Mesothelial cell of epicardium (in vitro differentiated cells): Measurements from ENCODE around the gene CTNND2. TPM values are rescaled to one million over a fixed set of nuclear protein-coding genes. Genes with fewer than 3 reads are reported as not detected.

Experiments used
- DNase-seq, 2 experiments: peaks; one replicate each; pipeline ENCODE4 v3.0.0; 2021; ENCODE audit warnings: low spot score in 2 of 2; ENCODE audit not compliant: unreplicated experiment in 2 of 2
- H3K27ac Mint-ChIP-seq: 2 replicates; pipeline ENCODE4 v1.8.0; 2021; ENCODE audit warnings: mixed read lengths
- H3K27me3 Mint-ChIP-seq: 2 replicates; pipeline ENCODE4 v1.8.0; 2021; ENCODE audit warnings: low read depth, mixed read lengths
- H3K36me3 Mint-ChIP-seq: 2 replicates; pipeline ENCODE4 v1.8.0; 2021; ENCODE audit warnings: mixed read lengths
- H3K4me1 Mint-ChIP-seq: 2 replicates; pipeline ENCODE4 v1.8.0; 2021; ENCODE audit warnings: mixed read lengths
- H3K4me3 Mint-ChIP-seq: 2 replicates; pipeline ENCODE4 v1.8.0; 2021; ENCODE audit warnings: mild to moderate bottlenecking, moderate library complexity, mixed read lengths
- H3K9me3 Mint-ChIP-seq: 2 replicates; pipeline ENCODE4 v1.8.0; 2021; ENCODE audit warnings: mixed read lengths
- CTCF ChIP-seq: fragments of 200-600 bp; sonication (generic); IDR thresholded peaks from one replicate; pipeline ENCODE4 v1.5.0; 2021; ENCODE audit warnings: antibody characterized with exemption; ENCODE audit not compliant: unreplicated experiment
- total RNA-seq: library from RNA; stranded (reverse); gene quantifications from 3 replicates; pipeline ENCODE4 v1.2.1, GENCODE V29; 2021

The CTNND2 gene
- total RNA-seq, 1 donor from 2014 or later: 7.9 TPM

- Mint-ChIP-seq H3K9me3 (no peaks in the 10 kb centered on the region), H3K27ac (no peak overlapping the region)
- no peak for TF ChIP-seq CTCF
Observed at GRCh38 chr5:11609570-11610303, 294.5 kb downstream of the CTNND2 start.

GRCh38 chr5:11608530-11608929 lies 295.7 kb downstream of the CTNND2 start:
- Mint-ChIP-seq H3K36me3 (no peaks in the 10 kb centered on the region), H3K9me3 (no peaks in the 10 kb centered on the region), H3K27ac (no peak overlapping the region), H3K4me3 (no peak overlapping the region), H3K27me3 (no peaks in the 10 kb centered on the region), H3K4me1 (no peaks in the 10 kb centered on the region)
- DNase-seq: no peak
- TF ChIP-seq CTCF: no peak

More at GRCh38 chr5:11609570-11610303, 294.5 kb downstream of the CTNND2 start:
- DNase-seq: no peak
- Mint-ChIP-seq H3K4me3 (no peak overlapping the region), H3K4me1 (no peaks in the 10 kb centered on the region), H3K36me3 (no peaks in the 10 kb centered on the region), H3K27me3 (no peaks in the 10 kb centered on the region)

GRCh38 chr5:11607944-11608483 lies 296.2 kb downstream of the CTNND2 start:
- Mint-ChIP-seq H3K36me3 (no peaks in the 10 kb centered on the region), H3K27ac (no peak overlapping the region), H3K4me3 (no peak overlapping the region), H3K27me3 (no peaks in the 10 kb centered on the region), H3K9me3 (no peaks in the 10 kb centered on the region), H3K4me1 (no peaks in the 10 kb centered on the region)
- no peak for DNase-seq
- TF ChIP-seq CTCF: no peak

- Mint-ChIP-seq H3K4me1 (no peaks in the 10 kb centered on the region), H3K4me3 (no peak overlapping the region), H3K27me3 (no peaks in the 10 kb centered on the region), H3K27ac (no peak overlapping the region), H3K36me3 (no peaks in the 10 kb centered on the region), H3K9me3 (peaks cover 12% of the 10 kb centered on the region)
- no peak for DNase-seq
- no peak for TF ChIP-seq CTCF
Observed at GRCh38 chr5:11602298-11602697, 301.9 kb downstream of the CTNND2 start.

GRCh38 chr5:11599499-11599898 lies 304.7 kb downstream of the CTNND2 start:
- H3K27me3 Mint-ChIP-seq: no peaks in the 10 kb centered on the region
- no peak for TF ChIP-seq CTCF
- H3K36me3 Mint-ChIP-seq: no peaks in the 10 kb centered on the region
- DNase-seq: no peak
- no peak overlapping the region for H3K4me3 Mint-ChIP-seq
- H3K27ac Mint-ChIP-seq: no peak overlapping the region
- peaks cover 12% of the 10 kb centered on the region for H3K9me3 Mint-ChIP-seq
- peaks cover 15% of the 10 kb centered on the region for H3K4me1 Mint-ChIP-seq
